GM21447 (cell line): ENCODE results near the gene TMEM63C.
"Not testable (repeated sequence)": the region's sequence is repeated elsewhere in the genome, so short reads cannot be mapped to it uniquely, and the experiment has no call there.

Experiments used
- ATAC-seq: cut with Tn5 transposase; IDR thresholded peaks from one replicate; pipeline ENCODE4 v1.9.1; 2021; ENCODE audit not compliant: unreplicated experiment

The TMEM63C gene

DNA sequence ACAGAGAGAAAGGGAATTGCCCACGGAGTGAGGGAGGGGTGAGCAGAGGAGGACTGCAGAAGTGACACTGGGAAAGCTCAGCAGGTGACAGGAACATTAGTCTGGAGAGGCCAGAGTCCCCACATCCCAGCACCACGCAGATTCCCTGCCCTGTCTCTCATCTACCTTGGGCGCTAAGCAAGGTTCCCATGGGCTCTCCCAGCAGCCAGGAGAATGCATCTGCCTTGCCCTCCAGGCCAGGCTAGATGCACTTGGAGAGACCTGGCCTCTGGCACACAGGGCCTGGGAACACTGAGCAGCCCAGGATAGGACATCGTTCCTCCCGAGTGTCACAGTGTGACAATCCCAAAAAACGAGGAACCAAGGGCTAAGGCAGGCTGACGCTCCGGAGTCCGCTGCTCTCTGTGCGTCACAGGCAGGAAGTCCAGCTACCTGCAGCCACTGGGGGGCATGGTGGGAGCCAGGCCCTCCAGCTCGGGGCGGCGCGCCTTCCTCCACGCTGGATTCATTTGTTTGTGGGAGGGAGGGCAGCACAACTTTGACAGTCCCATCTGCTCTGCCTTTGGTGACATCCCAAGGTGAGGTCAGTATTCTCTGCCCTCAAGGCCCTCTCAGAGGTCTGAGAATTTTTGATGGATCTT is 94.8 kb downstream of the TMEM63C start:
- no peak for ATAC-seq

DNA sequence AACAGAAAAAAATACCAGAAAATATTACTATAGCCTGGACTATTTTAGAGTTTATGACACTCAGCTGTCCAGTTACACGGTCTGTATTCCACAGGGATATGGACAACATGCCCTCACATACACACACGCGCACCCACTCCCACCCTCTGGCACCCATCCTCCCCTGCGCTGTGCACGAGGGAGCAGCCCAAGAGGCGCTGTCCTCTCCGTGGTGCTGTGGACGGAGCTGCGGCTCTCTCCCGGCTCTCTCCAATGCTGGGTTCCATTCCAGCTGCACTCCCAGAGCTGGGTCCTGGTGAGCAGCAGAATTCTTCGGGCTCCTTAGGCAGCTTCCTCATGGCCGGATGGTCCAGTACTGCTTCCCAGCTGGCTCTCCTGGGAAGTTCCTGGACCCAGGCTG is 95.4 kb downstream of the TMEM63C start:
- no peak for ATAC-seq

- ATAC-seq, result no peak
Measured at GRCh38 chr14:77278461-77279230, 97.0 kb downstream of the TMEM63C start.

DNA sequence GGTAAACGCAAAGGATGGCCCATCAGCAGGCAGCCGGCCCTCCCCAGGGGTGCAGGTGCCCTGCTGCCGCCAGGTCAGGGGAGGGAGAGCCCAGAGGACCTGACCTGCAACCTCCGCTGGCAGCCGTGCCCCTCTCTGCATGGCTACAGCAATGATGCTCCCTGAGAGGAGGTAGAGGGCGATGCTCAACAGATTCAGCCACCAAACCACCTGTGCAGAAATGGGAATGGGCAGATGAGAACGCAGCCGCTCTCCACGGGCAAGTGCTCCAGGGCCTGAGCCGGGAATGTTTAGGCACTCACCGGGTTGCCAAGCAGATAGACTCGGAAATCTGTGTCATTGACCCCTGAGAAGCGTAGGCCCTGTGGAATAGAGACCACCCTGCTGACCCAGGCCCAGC is 98.1 kb downstream of the TMEM63C start:
- ATAC-seq, result no peak

DNA sequence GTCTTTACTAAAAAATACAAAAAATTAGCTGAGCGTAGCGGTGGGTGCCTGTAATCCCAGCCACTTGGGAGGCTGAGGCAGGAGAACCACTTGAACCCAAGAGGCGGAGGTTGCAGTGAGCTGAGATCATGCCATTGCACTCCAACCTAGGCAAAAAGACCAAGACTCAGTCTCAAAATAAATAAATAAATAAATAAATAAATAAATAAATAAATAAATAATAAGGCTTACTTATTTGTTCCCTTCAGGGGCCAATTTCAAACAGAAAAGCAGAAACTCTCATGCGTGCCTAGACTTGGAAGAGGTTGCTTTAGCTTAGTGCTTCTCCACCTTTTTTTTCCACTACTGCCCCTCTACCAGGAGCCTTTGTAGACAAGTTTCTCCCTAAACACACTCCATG is 99.3 kb downstream of the TMEM63C start:
- ATAC-seq, result not testable (repeated sequence)

- ATAC-seq, result no peak
Measured at GRCh38 chr14:77281852-77282410, 100.3 kb downstream of the TMEM63C start.

GRCh38 chr14:77284066-77284465 is 102.5 kb downstream of the TMEM63C start:
- no peak for ATAC-seq

DNA sequence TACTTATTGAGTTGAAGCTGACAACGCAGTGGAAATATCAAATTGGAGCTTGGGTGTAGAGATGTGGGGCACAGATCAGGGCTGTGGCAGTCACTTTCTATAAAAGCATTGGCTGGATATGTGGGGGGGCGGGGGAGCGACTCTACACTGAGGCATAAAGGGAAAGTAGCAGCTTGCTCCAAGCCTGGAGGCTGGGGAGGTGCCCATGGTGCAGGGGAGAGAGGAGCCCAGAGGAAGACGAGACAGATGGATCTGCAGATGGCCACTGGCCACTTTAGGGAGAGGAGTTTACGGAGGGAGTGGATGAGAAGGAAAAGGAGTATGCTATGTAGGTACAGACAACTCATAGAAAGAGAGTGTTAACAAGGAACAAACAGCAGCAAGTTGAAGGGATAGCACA is 102.9 kb downstream of the TMEM63C start:
- no peak for ATAC-seq

DNA sequence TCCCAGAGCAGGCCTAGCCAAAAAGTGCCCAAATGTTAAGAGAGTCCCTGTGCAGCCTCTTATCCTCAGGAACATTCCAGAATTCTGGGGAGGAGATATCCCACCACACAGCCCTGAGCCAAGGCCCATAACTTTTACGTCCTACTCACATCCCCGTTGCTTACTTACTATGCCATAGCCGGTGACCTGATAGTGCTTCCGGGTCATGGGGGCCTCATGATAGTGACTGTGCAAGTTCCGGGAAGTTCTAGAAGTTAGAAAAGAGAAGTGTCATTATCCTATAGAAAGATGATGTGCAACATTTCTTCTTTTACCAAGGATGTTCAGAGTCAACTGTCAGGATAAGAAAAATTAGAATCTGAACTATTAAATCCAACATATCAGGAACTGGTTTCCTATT is 105.0 kb downstream of the TMEM63C start:
- no peak for ATAC-seq

- ATAC-seq, result no peak
Measured at GRCh38 chr14:77290705-77291104, 109.1 kb downstream of the TMEM63C start.

DNA sequence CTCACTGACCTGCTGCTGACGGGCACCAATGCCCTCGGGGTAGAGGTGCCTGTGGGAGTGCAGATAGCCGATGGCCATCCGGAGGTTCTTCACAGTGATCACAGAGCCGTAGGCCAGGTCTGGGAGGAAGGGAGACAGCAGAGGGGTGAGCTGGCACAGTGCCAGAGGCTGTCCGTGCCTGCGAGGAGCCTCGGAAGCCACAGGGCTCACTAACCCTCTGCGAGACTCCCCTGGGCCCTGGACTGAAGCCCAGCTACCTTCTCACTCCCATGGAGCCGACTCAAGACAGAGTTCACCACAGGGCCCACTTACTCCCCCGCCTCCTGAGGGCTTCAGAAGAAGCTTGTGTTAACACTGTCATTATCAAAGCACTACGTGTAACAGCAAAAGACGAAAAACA is 114.6 kb downstream of the TMEM63C start:
- no peak for ATAC-seq

- ATAC-seq, result no peak
Measured at GRCh38 chr14:77296906-77297305, 115.3 kb downstream of the TMEM63C start.

DNA sequence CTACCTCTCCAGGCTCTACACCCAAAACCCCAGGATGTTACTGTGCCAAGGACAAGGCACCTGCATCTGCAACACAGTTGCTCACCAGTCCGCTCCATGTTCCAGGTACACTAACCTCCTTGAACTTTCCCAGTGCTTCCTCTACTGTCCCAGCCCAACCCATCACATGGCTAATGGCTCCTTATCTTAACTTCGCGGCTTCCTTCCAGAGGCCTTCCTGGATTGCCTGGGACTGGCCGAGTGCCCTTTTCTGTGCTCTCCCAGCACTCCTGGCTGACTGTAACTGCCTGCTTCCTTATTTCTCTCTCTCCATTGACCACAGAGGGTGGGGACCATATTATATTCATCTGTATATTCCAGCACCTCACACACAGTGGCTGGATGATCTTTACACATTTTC is 118.2 kb downstream of the TMEM63C start:
- ATAC-seq, result no peak

- ATAC-seq, result no peak
Measured at GRCh38 chr14:77301103-77301502, 119.5 kb downstream of the TMEM63C start.

GRCh38 chr14:77302926-77303325 is 121.3 kb downstream of the TMEM63C start:
- no peak for ATAC-seq

DNA sequence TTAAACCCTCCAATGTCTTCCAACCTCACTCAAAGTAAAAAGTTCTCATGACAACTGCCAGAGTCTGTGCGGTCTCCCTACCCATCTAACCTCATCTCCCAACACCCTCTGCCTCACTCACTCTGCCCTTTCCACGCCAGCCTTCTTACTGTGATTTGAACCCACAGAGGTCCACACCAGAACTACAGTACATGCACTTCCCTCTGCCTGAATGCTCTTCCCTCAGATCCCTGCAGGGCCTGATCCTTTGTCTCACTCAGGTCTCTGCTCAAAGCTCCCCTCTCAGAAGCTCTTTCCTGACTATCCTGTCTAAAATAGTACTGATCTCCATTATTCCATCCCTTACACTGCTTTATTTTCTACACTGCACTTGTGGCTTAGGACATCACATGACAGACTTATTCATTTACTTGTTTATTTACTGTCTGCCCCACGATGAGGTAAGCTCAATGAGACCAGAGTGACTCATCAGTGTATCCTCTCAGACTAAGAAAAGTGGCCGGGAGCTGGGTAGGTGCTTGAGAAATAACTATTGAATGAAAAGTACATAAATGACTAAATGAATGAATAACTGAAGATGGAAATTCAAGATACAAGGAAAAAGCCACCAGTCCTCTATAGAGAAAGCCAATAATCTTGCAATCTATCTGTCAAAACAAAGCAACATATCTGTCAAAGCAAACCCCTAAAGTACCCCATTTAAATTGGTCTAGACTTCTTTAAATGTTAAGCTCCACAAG is 122.0 kb downstream of the TMEM63C start:
- peak; percentile 69 for ATAC-seq

DNA sequence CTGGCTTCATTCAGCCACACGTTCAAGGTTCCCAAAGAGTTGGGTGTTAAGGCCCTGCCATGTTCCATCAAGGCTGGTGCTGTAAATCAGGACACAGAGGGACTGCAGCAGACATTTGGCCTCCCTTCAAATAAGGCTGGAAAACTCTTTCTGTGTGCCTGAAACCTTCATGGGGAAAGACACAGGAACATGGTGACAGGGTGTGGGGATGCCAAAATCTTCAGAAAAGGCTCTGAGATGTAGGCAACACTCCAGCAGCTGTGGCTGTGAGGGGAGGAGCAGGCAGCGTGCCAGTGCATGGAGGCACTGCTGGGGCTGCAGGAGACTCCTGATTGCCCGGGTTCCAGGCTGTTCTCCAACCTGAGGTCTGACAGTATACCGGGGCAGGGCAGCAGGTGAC is 124.1 kb downstream of the TMEM63C start:
- no peak for ATAC-seq

DNA sequence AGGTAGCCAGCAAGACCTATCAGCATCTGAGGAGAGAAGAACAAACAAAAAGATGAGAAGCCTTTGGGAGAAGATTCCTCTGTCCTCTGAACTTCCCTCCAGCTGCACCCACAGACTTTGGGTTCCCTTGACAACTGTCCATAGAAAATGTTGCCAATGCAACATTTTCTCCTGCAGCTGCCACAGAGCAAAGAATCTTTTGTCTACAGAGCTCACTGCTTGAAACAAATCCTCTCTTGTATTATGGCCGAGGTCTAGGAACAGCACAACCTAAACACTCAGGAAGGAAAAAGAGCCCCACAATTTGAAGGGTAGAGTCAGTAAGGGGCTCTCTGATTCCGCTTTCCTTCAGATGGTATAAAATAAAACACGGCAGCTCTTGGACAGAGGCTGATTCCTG is 124.8 kb downstream of the TMEM63C start:
- no peak for ATAC-seq

- no peak for ATAC-seq
Measured at GRCh38 chr14:77306851-77307496, 125.4 kb downstream of the TMEM63C start.
